HepG2 (cell line): ENCODE results near the gene EIF4G3. TPM values are rescaled to one million over a fixed set of nuclear protein-coding genes. Genes with fewer than 3 reads are reported as not detected.

Experiments used
- AGO2 ChIP-seq: fragments of 200-400 bp; formaldehyde crosslinking; optimal IDR thresholded peaks from 2 replicates; pipeline ENCODE3; 2017; ENCODE audit warnings: mild to moderate bottlenecking, low read depth, low read length, moderate library complexity
- ARNTL ChIP-seq: sonication (generic); formaldehyde crosslinking; IDR thresholded peaks from 2 replicates; pipeline ENCODE4 v1.4.0; 2020; ENCODE audit warnings: mild to moderate bottlenecking, missing genetic modification reagents
- ATF2 ChIP-seq: sonication (generic); formaldehyde crosslinking; IDR thresholded peaks from 2 replicates; pipeline ENCODE4 v1.4.0; 2020; ENCODE audit warnings: missing genetic modification reagents
- ATF7-NPFF ChIP-seq: sonication (generic); formaldehyde crosslinking; IDR thresholded peaks from 2 replicates; pipeline ENCODE4 v1.8.1; 2023; ENCODE audit warnings: mild to moderate bottlenecking, low read depth, missing genetic modification reagents, moderate library complexity
- CCDC6 ChIP-seq: sonication (generic); formaldehyde crosslinking; IDR thresholded peaks from 2 replicates; pipeline ENCODE4 v1.8.1; 2022; ENCODE audit warnings: mild to moderate bottlenecking, missing genetic modification reagents, moderate library complexity
- CREBL2 ChIP-seq: sonication (generic); formaldehyde crosslinking; IDR thresholded peaks from 2 replicates; pipeline ENCODE4 v1.8.1; 2023; ENCODE audit warnings: missing genetic modification reagents, mild to moderate bottlenecking, borderline replicate concordance
- CREM ChIP-seq, 2 experiments: sonication (generic) in 1 of 2; formaldehyde crosslinking in 1 of 2; IDR thresholded peaks; 2 replicates each; pipeline versions ENCODE4 v1.4.0 to v1.6.1; 2016 to 2020; ENCODE audit warnings: antibody characterized with exemption in 1 of 2, mild to moderate bottlenecking in 1 of 2, missing genetic modification reagents in 1 of 2
- GABPB1 ChIP-seq: IDR thresholded peaks from 2 replicates; pipeline ENCODE4 v1.6.1; 2016; ENCODE audit warnings: mild to moderate bottlenecking, missing genetic modification reagents, moderate library complexity, missing compliant biosample characterization
- JUN ChIP-seq: sonication (generic); formaldehyde crosslinking; IDR thresholded peaks from 2 replicates; pipeline ENCODE4 v1.4.0; 2020; ENCODE audit warnings: mild to moderate bottlenecking, missing genetic modification reagents
- KAT2B ChIP-seq: fragments of 150-350 bp; IDR thresholded peaks from 2 replicates; pipeline ENCODE4 v1.6.1; 2014; ENCODE audit warnings: low read depth, low read length, borderline replicate concordance
- KLF13 ChIP-seq: sonication (generic); formaldehyde crosslinking; IDR thresholded peaks from 2 replicates; pipeline ENCODE4 v1.4.0; 2020; ENCODE audit warnings: mild to moderate bottlenecking, missing genetic modification reagents
- MIXL1 ChIP-seq: IDR thresholded peaks from 2 replicates; pipeline ENCODE4 v1.6.1; 2016
- MTERF4 ChIP-seq: sonication (generic); formaldehyde crosslinking; IDR thresholded peaks from 2 replicates; pipeline ENCODE4 v1.8.0; 2023; ENCODE audit warnings: mild to moderate bottlenecking, missing genetic modification reagents
- PRPF4 ChIP-seq: fragments of 200-400 bp; formaldehyde crosslinking; IDR thresholded peaks from 2 replicates; pipeline ENCODE4 v1.6.1; 2016; ENCODE audit warnings: low read length, low read depth; ENCODE audit not compliant: poor library complexity, severe bottlenecking
- RAD21 ChIP-seq: fragments of 450-650 bp; formaldehyde crosslinking; IDR thresholded peaks from 2 replicates; pipeline ENCODE4 v1.5.0; 2020; ENCODE audit warnings: mild to moderate bottlenecking
- REL ChIP-seq: sonication (generic); formaldehyde crosslinking; conservative IDR thresholded peaks from 2 replicates; pipeline ENCODE4 v1.8.0; 2022; ENCODE audit warnings: mild to moderate bottlenecking, missing genetic modification reagents, moderate library complexity
- SALL1 ChIP-seq: sonication (generic); formaldehyde crosslinking; IDR thresholded peaks from 2 replicates; pipeline ENCODE4 v1.8.0; 2022; ENCODE audit warnings: mild to moderate bottlenecking, missing genetic modification reagents
- SIN3B ChIP-seq: fragments of 150-350 bp; IDR thresholded peaks from 2 replicates; pipeline ENCODE4 v1.6.1; 2014; ENCODE audit warnings: low read length
- SOX6 ChIP-seq, 2 experiments: fragments of 450-650 bp in 1 of 2; sonication (generic) in 1 of 2; formaldehyde crosslinking in 1 of 2; IDR thresholded peaks; 2 replicates each; pipeline versions ENCODE4 v1.4.0 to v1.6.1; 2017 to 2020; ENCODE audit warnings: antibody characterized with exemption in 1 of 2, mild to moderate bottlenecking in 1 of 2, missing genetic modification reagents in 1 of 2
- THYN1 ChIP-seq: sonication (generic); formaldehyde crosslinking; IDR thresholded peaks from 2 replicates; pipeline ENCODE4 v1.8.1; 2023; ENCODE audit warnings: low read depth, mild to moderate bottlenecking, moderate library complexity, missing genetic modification reagents, borderline replicate concordance
- U2AF1 ChIP-seq: fragments of 200-400 bp; formaldehyde crosslinking; optimal IDR thresholded peaks from 2 replicates; pipeline ENCODE3; 2017; ENCODE audit warnings: mild to moderate bottlenecking, low read depth, low read length
- ZBTB20 ChIP-seq: sonication (generic); formaldehyde crosslinking; IDR thresholded peaks from 2 replicates; pipeline ENCODE4 v1.8.1; 2023; ENCODE audit warnings: missing genetic modification reagents, low read depth, mild to moderate bottlenecking, borderline replicate concordance
- ZNF230 ChIP-seq: sonication (generic); formaldehyde crosslinking; IDR thresholded peaks from 2 replicates; pipeline ENCODE4 v1.4.0; 2020; ENCODE audit warnings: mild to moderate bottlenecking, missing genetic modification reagents
- ZNF503 ChIP-seq: sonication (generic); formaldehyde crosslinking; IDR thresholded peaks from 2 replicates; pipeline ENCODE4 v1.4.0; 2020; ENCODE audit warnings: missing genetic modification reagents
- ZNF652 ChIP-seq: IDR thresholded peaks from 2 replicates; pipeline ENCODE4 v1.6.1; 2016; ENCODE audit warnings: low read depth, borderline replicate concordance
- ZNF780A ChIP-seq: sonication (generic); formaldehyde crosslinking; IDR thresholded peaks from 2 replicates; pipeline ENCODE4 v1.8.0; 2022; ENCODE audit warnings: mild to moderate bottlenecking, missing genetic modification reagents, moderate library complexity
- polyA plus RNA-seq, 8 experiments: library from polyadenylated mRNA; depleted of rRNA in 3 of 8; stranded (reverse) in 7 of 8; unstranded in 1 of 8; fragments of >200 nt; fragmentation: Illumina TruSeq in 4 of 8; extraction: Trizol in 4 of 8; gene quantifications; 2 replicates each; pipeline versions ENCODE4 v1.2.1 to v1.2.3, GENCODE V29; 2011 to 2016; ENCODE audit warnings: low read depth in 4 of 8, missing spikeins in 1 of 8, mixed read lengths in 1 of 8; ENCODE audit not compliant: insufficient read depth in 1 of 8
- total RNA-seq, 5 experiments: library from RNA; depleted of rRNA; stranded (reverse); fragments of >200 nt; fragmentation: Illumina TruSeq; extraction: Trizol; gene quantifications; 2 replicates each; pipeline ENCODE4 v1.2.3, GENCODE V29; 2016; ENCODE audit warnings: low read depth in 1 of 5

Gene EIF4G3
- total and polyA plus RNA-seq, 2 of the 13 experiments (the other 11 are each of a cell fraction or from before 2014, with no cell fraction given) = 22.2 to 27.6 TPM

GRCh38 chr1:20786253-20787028 is 390.3 kb downstream of the EIF4G3 start (continued):
- TF ChIP-seq CCDC6 (CRISPR knock-in tag) = peak; percentile 79; the same call in 1 of the 2 replicates
- TF ChIP-seq ZNF230 (CRISPR knock-in tag) = peak; percentile 67; the same call in 1 of the 2 replicates
- TF ChIP-seq SIN3B = peak; percentile 7; the same call in 1 of the 2 replicates
- TF ChIP-seq JUN (CRISPR knock-in tag) = no peak
- peak; percentile 93; the same call in 1 of the 2 replicates for TF ChIP-seq CREBL2 (CRISPR knock-in tag)
- TF ChIP-seq ZNF780A (CRISPR knock-in tag) = peak; percentile 69; the same call in 1 of the 2 replicates
- no peak for TF ChIP-seq PRPF4
- TF ChIP-seq ZBTB20 (CRISPR knock-in tag) = no peak
- peak; percentile 66; the same call in 1 of the 2 replicates for TF ChIP-seq GABPB1
- no peak for TF ChIP-seq THYN1 (CRISPR knock-in tag)
- no peak for TF ChIP-seq SOX6 (IDR thresholded peaks at IDR 0.05)
- TF ChIP-seq SOX6 (CRISPR knock-in tag; IDR thresholded peaks at IDR 0.05) = peak; percentile 64; the same call in 1 of the 2 replicates
- TF ChIP-seq MTERF4 (CRISPR knock-in tag) = peak; percentile 64; the same call in 1 of the 2 replicates
- no peak for TF ChIP-seq ZNF652 (CRISPR knock-in tag)
- TF ChIP-seq RAD21 (CRISPR knock-in tag) = peak; percentile 64
- TF ChIP-seq ZNF503 = peak; percentile 51
- TF ChIP-seq MIXL1 (CRISPR knock-in tag) = no peak
- peak; percentile 54; the same call in 1 of the 2 replicates for TF ChIP-seq ATF2 (CRISPR knock-in tag)
- TF ChIP-seq AGO2 = peak; percentile 74
- TF ChIP-seq U2AF1 = no peak
- TF ChIP-seq ARNTL = no peak
- TF ChIP-seq SALL1 = peak; percentile 65
- peak; percentile 71; the same call in 1 of the 2 replicates for TF ChIP-seq KLF13 (CRISPR knock-in tag)
- no peak for TF ChIP-seq REL
- peak; percentile 53; the same call in 1 of the 2 replicates for TF ChIP-seq ATF7-NPFF (CRISPR knock-in tag)
- no peak for TF ChIP-seq KAT2B
- no peak for TF ChIP-seq CREM (IDR thresholded peaks at IDR 0.05)
- TF ChIP-seq CREM (CRISPR knock-in tag; IDR thresholded peaks at IDR 0.05) = no peak
